GM12878 (cell line): ENCODE measurements around the gene DNAJC5. TPM values are rescaled to one million over a fixed set of nuclear protein-coding genes. Genes with fewer than 3 reads are reported as not detected.

Experiments
- ATAC-seq: fragments of 200-7000 bp; cut with Tn5 transposase; 3 replicates; pipeline ENCODE4 v1.9.1; 2020; ENCODE audit warnings: mild to moderate bottlenecking, moderate library complexity
- BruUV-seq: library from RNA; stranded (reverse); fragments of 400-500 nt; replicated peaks from 2 replicates; lab custom pipeline; 2021; lab: Mats Ljungman, UMichigan
- CTCF ChIA-PET: fragments of 300-600 bp; sonication (Branson Sonifier 250); formaldehyde crosslinking; extraction: SDS; loops from one replicate; lab custom pipeline; 2021; ENCODE audit warnings: inconsistent platforms; lab: Yijun Ruan, JAX
- POLR2A ChIA-PET: fragments of 350-600 bp; formaldehyde crosslinking; extraction: SDS; loops from one replicate; lab custom pipeline; 2021; ENCODE audit warnings: inconsistent platforms; lab: Charles Lee
- RAD21 ChIA-PET: fragments of 300-600 bp; sonication (Branson Sonifier 250); formaldehyde crosslinking; loops from one replicate; lab custom pipeline; 2023; ENCODE audit warnings: antibody characterized with exemption; ENCODE audit not compliant: unreplicated experiment; lab: Charles Lee
- SMC1A ChIA-PET: fragments of 300-600 bp; sonication (Branson Sonifier 250); formaldehyde crosslinking; loops from one replicate; lab custom pipeline; 2023; ENCODE audit not compliant: unreplicated experiment, uncharacterized antibody; lab: Charles Lee
- DNase-seq: peaks from one replicate; pipeline ENCODE4 v3.0.0-alpha.2; 2011; ENCODE audit warnings: low read depth, low spot score
- FAIRE-seq: peaks from 3 replicates; lab custom pipeline; 2011; peaks lifted over from hg19 to GRCh38; lab: Jason Lieb, UNC
- H2AFZ ChIP-seq: 2 replicates; pipeline ENCODE4 v1.6.0; 2011; ENCODE audit warnings: low read depth, low read length, control low read depth; ENCODE audit not compliant: control insufficient read depth
- H3K27ac ChIP-seq: 2 replicates; pipeline ENCODE4 v1.5.1; 2011; ENCODE audit warnings: control low read depth; ENCODE audit not compliant: control insufficient read depth, insufficient read depth
- H3K27me3 ChIP-seq, 2 experiments: replicated peaks in 1 of 2; 2 replicates each; pipeline versions ENCODE4 v1.6.0 to v1.6.1; 2011; ENCODE audit warnings: low read length in 1 of 2; ENCODE audit not compliant: control insufficient read depth in 2 of 2, insufficient read depth in 2 of 2
- H3K36me3 ChIP-seq, 2 experiments: 2 replicates each; pipeline ENCODE4 v1.5.1; 2011; ENCODE audit warnings: low read length in 1 of 2; ENCODE audit not compliant: control insufficient read depth in 2 of 2, insufficient read depth in 2 of 2
- H3K4me1 ChIP-seq: 2 replicates; pipeline ENCODE4 v1.6.1; 2011; ENCODE audit warnings: mild to moderate bottlenecking, low read length, moderate library complexity, mixed read lengths; ENCODE audit not compliant: control insufficient read depth, insufficient read depth
- H3K4me2 ChIP-seq: 2 replicates; pipeline ENCODE4 v1.6.0; 2011; ENCODE audit warnings: control low read depth; ENCODE audit not compliant: control insufficient read depth, insufficient read depth
- H3K4me3 ChIP-seq: fragments of 200-600 bp; sonication (generic); 2 replicates; pipeline ENCODE4 v1.5.1; 2016
- H3K79me2 ChIP-seq: 2 replicates; pipeline ENCODE4 v1.6.0; 2011; ENCODE audit warnings: low read length; ENCODE audit not compliant: control insufficient read depth, insufficient read depth
- H3K9ac ChIP-seq: 2 replicates; pipeline ENCODE4 v1.8.0; 2011; ENCODE audit warnings: low read length, control low read depth, mixed read lengths; ENCODE audit not compliant: control insufficient read depth, insufficient read depth
- H3K9me3 ChIP-seq: replicated peaks from 3 replicates; pipeline ENCODE4 v1.5.1; 2011; ENCODE audit warnings: mild to moderate bottlenecking, low read length; ENCODE audit not compliant: control insufficient read depth, insufficient read depth
- H4K20me1 ChIP-seq: 2 replicates; pipeline ENCODE4 v1.6.0; 2011; ENCODE audit not compliant: control insufficient read depth, insufficient read depth
- BHLHE40 ChIP-seq, 2 experiments: fragments of 450-650 bp in 1 of 2; IDR thresholded peaks; 2 replicates each; pipeline ENCODE4 v1.6.1; 2011 to 2017; ENCODE audit warnings: low read depth in 2 of 2, borderline replicate concordance in 1 of 2, improper control_type of control experiment in 1 of 2, low read length in 1 of 2, mild to moderate bottlenecking in 1 of 2
- CBX5 ChIP-seq: sonication (generic); IDR thresholded peaks from 2 replicates; pipeline ENCODE4 v1.6.1; 2016; ENCODE audit warnings: low read depth, moderate library complexity, mild to moderate bottlenecking, inconsistent platforms
- CREB1 ChIP-seq: IDR thresholded peaks from 2 replicates; pipeline ENCODE4 v1.6.1; 2012; ENCODE audit warnings: low read depth, mild to moderate bottlenecking, inconsistent platforms
- ESRRA ChIP-seq: IDR thresholded peaks from 2 replicates; pipeline ENCODE4 v1.6.1; 2012; ENCODE audit warnings: mild to moderate bottlenecking, low read length, improper control_type of control experiment
- GATAD2B ChIP-seq: fragments of 450-650 bp; conservative IDR thresholded peaks from 2 replicates; pipeline ENCODE4 v1.6.1; 2017; ENCODE audit warnings: low read depth, mild to moderate bottlenecking, moderate library complexity
- IKZF2 ChIP-seq, 2 experiments: fragments of 450-650 bp; IDR thresholded peaks; 2 replicates each; pipeline ENCODE4 v1.6.1; 2017; ENCODE audit warnings: mild to moderate bottlenecking in 2 of 2, moderate library complexity in 2 of 2
- RFX5 ChIP-seq: IDR thresholded peaks from 2 replicates; pipeline ENCODE4 v1.6.1; 2011; ENCODE audit warnings: low read depth, low read length, improper control_type of control experiment
- SPI1 ChIP-seq: IDR thresholded peaks from 2 replicates; pipeline ENCODE4 v1.6.1; 2011; ENCODE audit warnings: low read depth, mild to moderate bottlenecking, low read length, moderate library complexity, borderline replicate concordance; ENCODE audit not compliant: insufficient read depth
- YY1 ChIP-seq: IDR thresholded peaks from 2 replicates; pipeline ENCODE4 v1.6.1; 2011; ENCODE audit warnings: low read depth, mild to moderate bottlenecking, low read length
- ZNF24 ChIP-seq: fragments of 450-650 bp; IDR thresholded peaks from 2 replicates; pipeline ENCODE4 v1.6.1; 2017; ENCODE audit warnings: antibody characterized with exemption, mild to moderate bottlenecking
- ZSCAN29 ChIP-seq: fragments of 450-650 bp; IDR thresholded peaks from 2 replicates; pipeline ENCODE4 v1.6.1; 2017; ENCODE audit warnings: mild to moderate bottlenecking, moderate library complexity
- WGBS: methylation state at CpG from one replicate; pipeline ENCODE4 v1.1.6; 2016; ENCODE audit warnings: low lambda C conversion rate; ENCODE audit not compliant: insufficient replicate concordance, insufficient coverage; ENCODE audit errors: missing lambda C conversion rate; 5-methylcytosine and 5-hydroxymethylcytosine counted together
- in situ Hi-C: fragments of 300-500 bp; cut with MboI; formaldehyde crosslinking; loops from 9 replicates; pipeline ENCODE4 v1.14.3; 2018; ENCODE audit warnings: mixed read lengths
- intact Hi-C: fragments of 100-400 bp; cut with micrococcal nuclease; formaldehyde crosslinking; loops from one replicate; pipeline ENCODE4 v1.14.2; 2022; ENCODE audit not compliant: unreplicated experiment
- polyA plus RNA-seq, 11 experiments: library from polyadenylated mRNA; depleted of rRNA in 4 of 11; unstranded in 6 of 11; stranded (reverse) in 5 of 11; fragments of >200 nt; fragmentation: Nextera tagmentation in 4 of 11; fragmentation: Illumina TruSeq in 1 of 11; extraction: Ambion mirVana in 4 of 11; extraction: Trizol in 1 of 11; gene quantifications; 1 replicate in 1 of 11; 2 replicates in 10 of 11; pipeline versions ENCODE4 v1.2.1 to v1.2.3, GENCODE V29; 2011 to 2016; ENCODE audit warnings: inconsistent platforms in 2 of 11, missing spikeins in 2 of 11, low read depth in 1 of 11
- total RNA-seq, 4 experiments: library from RNA; depleted of rRNA in 3 of 4; stranded (reverse); fragments of >200 nt in 3 of 4; fragmentation: Illumina TruSeq in 1 of 4; extraction: Trizol in 1 of 4; gene quantifications; 2 replicates each; pipeline versions ENCODE4 v1.2.1 to v1.2.3, GENCODE V29; 2013 to 2021
- TF ChIP-seq, protein P1 (sequence below): fragments of 450-650 bp; IDR thresholded peaks from 2 replicates; pipeline ENCODE4 v1.6.1; 2017; ENCODE audit warnings: mild to moderate bottlenecking, moderate library complexity
- TF ChIP-seq, protein P2 (sequence below), 3 experiments: IDR thresholded peaks in 2 of 3; conservative IDR thresholded peaks in 1 of 3; 2 replicates each; pipeline ENCODE4 v1.5.1; 2011; ENCODE audit warnings: low read depth in 3 of 3, low read length in 3 of 3, mild to moderate bottlenecking in 3 of 3, control low read depth in 2 of 3, moderate library complexity in 2 of 3, inconsistent platforms in 1 of 3, mixed read lengths in 1 of 3; ENCODE audit not compliant: control insufficient read depth in 2 of 3, insufficient read depth in 1 of 3; ENCODE audit errors: extremely low read depth in 1 of 3

DNAJC5 gene
- total and polyA plus RNA-seq, 10 of the 15 experiments (the other 5 are each of a cell fraction or from before 2014, with no cell fraction given) = 0.69 to 36.8 (median 17.0) TPM

GRCh38 chr20:63863798-63864544, 31.0 kb upstream of the DNAJC5 start:
- Histone ChIP-seq H2AFZ (peak overlapping the region; percentile 75), H3K4me1 (peaks cover 11% of the 10 kb centered on the region), H3K36me3 (peaks cover 0 to 4% of the 10 kb centered on the region in 2 experiments; a peak in 3 of 4 replicates), H3K27me3 (no peaks in the 10 kb centered on the region), H3K79me2 (peaks cover 33% of the 10 kb centered on the region), H3K27ac (peak overlapping the region; percentile 90), H3K9me3 (no peaks in the 10 kb centered on the region), H3K4me2 (peak overlapping the region; percentile 100), H4K20me1 (no peaks in the 10 kb centered on the region), H3K9ac (peak overlapping the region; percentile 82), H3K4me3 (peak overlapping the region; percentile 96)
- ChIA-PET CTCF (interaction anchor here (0.7 to 4.4 kb wide), 19 partner anchors 12 to 326 kb away, joined by 3 to 38 read pairs (median 4); partner anchors contain the start of genes ARFRP1, HELZ2, LIME1 and PTK6), RAD21 (interaction anchor here (0.8 to 3.2 kb wide), 16 partner anchors 14 to 326 kb away, joined by 3 to 18 read pairs (median 4); partner anchors contain the start of genes ARFRP1, PRPF6, PTK6 and RTEL1), SMC1A (interaction anchor here (1.1 to 3.5 kb wide), 6 partner anchors 9 to 326 kb away, joined by 4 to 19 read pairs (median 6); partner anchors contain the start of genes ARFRP1, PTK6 and ZGPAT), POLR2A (interaction anchor here (0.5 to 1.8 kb wide), 6 partner anchors 12 to 326 kb away, joined by 3 to 6 read pairs (median 4); partner anchors contain the start of gene PRPF6)
- intact Hi-C loops = loop anchor here (1.0 to 10.0 kb wide), 5 partner anchors 77 to 326 kb away; partner anchors contain the start of genes ARFRP1 and LIME1
- DNase-seq (peak; percentile 86), ATAC-seq (peak; percentile 89), FAIRE-seq (peak; percentile 99)
- WGBS = 1% methylated on average over 38 of the region's 38 CpGs
- in situ Hi-C loops = no loop called here
- TSS peak; percentile 84 for BruUV-seq
- peak; percentile 40; the same call in 1 of the 2 replicates for TF ChIP-seq ZSCAN29
- no peak for TF ChIP-seq RFX5
- peak; percentile 54; the same call in 1 of the 2 replicates for TF ChIP-seq ZNF24
- TF ChIP-seq IKZF2 (IDR thresholded peaks at IDR 0.05) = peak; percentile 91 to 92
- TF ChIP-seq, protein P1, sequence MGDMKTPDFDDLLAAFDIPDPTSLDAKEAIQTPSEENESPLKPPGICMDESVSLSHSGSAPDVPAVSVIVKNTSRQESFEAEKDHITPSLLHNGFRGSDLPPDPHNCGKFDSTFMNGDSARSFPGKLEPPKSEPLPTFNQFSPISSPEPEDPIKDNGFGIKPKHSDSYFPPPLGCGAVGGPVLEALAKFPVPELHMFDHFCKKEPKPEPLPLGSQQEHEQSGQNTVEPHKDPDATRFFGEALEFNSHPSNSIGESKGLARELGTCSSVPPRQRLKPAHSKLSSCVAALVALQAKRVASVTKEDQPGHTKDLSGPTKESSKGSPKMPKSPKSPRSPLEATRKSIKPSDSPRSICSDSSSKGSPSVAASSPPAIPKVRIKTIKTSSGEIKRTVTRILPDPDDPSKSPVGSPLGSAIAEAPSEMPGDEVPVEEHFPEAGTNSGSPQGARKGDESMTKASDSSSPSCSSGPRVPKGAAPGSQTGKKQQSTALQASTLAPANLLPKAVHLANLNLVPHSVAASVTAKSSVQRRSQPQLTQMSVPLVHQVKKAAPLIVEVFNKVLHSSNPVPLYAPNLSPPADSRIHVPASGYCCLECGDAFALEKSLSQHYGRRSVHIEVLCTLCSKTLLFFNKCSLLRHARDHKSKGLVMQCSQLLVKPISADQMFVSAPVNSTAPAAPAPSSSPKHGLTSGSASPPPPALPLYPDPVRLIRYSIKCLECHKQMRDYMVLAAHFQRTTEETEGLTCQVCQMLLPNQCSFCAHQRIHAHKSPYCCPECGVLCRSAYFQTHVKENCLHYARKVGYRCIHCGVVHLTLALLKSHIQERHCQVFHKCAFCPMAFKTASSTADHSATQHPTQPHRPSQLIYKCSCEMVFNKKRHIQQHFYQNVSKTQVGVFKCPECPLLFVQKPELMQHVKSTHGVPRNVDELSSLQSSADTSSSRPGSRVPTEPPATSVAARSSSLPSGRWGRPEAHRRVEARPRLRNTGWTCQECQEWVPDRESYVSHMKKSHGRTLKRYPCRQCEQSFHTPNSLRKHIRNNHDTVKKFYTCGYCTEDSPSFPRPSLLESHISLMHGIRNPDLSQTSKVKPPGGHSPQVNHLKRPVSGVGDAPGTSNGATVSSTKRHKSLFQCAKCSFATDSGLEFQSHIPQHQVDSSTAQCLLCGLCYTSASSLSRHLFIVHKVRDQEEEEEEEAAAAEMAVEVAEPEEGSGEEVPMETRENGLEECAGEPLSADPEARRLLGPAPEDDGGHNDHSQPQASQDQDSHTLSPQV = peak; percentile 62; the same call in 1 of the 2 replicates
- TF ChIP-seq ESRRA = peak; percentile 66; the same call in 1 of the 2 replicates
- TF ChIP-seq BHLHE40 (IDR thresholded peaks at IDR 0.05; ENCODE audit: borderline replicate concordance in 1 of 2, low read depth in 2 of 2, low read length in 1 of 2) = peak; percentile 88 to 89
- TF ChIP-seq GATAD2B = peak; percentile 88
- peak; percentile 90 for TF ChIP-seq SPI1
- TF ChIP-seq, protein P2, sequence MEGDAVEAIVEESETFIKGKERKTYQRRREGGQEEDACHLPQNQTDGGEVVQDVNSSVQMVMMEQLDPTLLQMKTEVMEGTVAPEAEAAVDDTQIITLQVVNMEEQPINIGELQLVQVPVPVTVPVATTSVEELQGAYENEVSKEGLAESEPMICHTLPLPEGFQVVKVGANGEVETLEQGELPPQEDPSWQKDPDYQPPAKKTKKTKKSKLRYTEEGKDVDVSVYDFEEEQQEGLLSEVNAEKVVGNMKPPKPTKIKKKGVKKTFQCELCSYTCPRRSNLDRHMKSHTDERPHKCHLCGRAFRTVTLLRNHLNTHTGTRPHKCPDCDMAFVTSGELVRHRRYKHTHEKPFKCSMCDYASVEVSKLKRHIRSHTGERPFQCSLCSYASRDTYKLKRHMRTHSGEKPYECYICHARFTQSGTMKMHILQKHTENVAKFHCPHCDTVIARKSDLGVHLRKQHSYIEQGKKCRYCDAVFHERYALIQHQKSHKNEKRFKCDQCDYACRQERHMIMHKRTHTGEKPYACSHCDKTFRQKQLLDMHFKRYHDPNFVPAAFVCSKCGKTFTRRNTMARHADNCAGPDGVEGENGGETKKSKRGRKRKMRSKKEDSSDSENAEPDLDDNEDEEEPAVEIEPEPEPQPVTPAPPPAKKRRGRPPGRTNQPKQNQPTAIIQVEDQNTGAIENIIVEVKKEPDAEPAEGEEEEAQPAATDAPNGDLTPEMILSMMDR (IDR thresholded peaks at IDR 0.05 in 2 of 3, conservative IDR thresholded peaks at IDR 0.05 in 1 of 3; ENCODE audit: control insufficient read depth in 2 of 3, extremely low read depth in 1 of 3, insufficient read depth in 1 of 3, low read depth in 3 of 3, low read length in 3 of 3) = peak; percentile 79 to 99 (median 83); a peak in 5 of 6 replicates
- peak; percentile 70 for TF ChIP-seq YY1
- TF ChIP-seq CBX5 = no peak
- peak; percentile 73; the same call in 1 of the 2 replicates for TF ChIP-seq CREB1
